SJCRH30 (cell line): Measurements from ENCODE around the gene SERPINA12. TPM values are rescaled to one million over a fixed set of nuclear protein-coding genes. Genes with fewer than 3 reads are reported as not detected.
"Not testable (repeated sequence)": the region's sequence is repeated elsewhere in the genome, so short reads cannot be mapped to it uniquely, and the experiment has no call there.

Source experiments
- DNase-seq, 2 experiments: peaks; one replicate each; pipeline ENCODE4 v3.0.0-alpha.2; 2015 to 2020
- H3K27ac ChIP-seq: fragments of 250-450 bp; sonication (Bioruptor Pico); 2 replicates; pipeline ENCODE4 v1.5.1; 2020; ENCODE audit warnings: mild to moderate bottlenecking, moderate library complexity
- H3K27me3 ChIP-seq: fragments of 250-450 bp; sonication (Bioruptor Pico); 2 replicates; pipeline ENCODE4 v1.5.1; 2020; ENCODE audit warnings: mild to moderate bottlenecking, moderate library complexity
- H3K36me3 ChIP-seq: fragments of 250-450 bp; sonication (Bioruptor Pico); 2 replicates; pipeline ENCODE4 v1.5.1; 2020; ENCODE audit warnings: mild to moderate bottlenecking, moderate library complexity
- H3K4me1 ChIP-seq: fragments of 250-450 bp; sonication (Bioruptor Pico); 2 replicates; pipeline ENCODE4 v1.5.1; 2020; ENCODE audit warnings: mild to moderate bottlenecking, moderate library complexity
- H3K4me3 ChIP-seq: fragments of 250-450 bp; sonication (Bioruptor Pico); 2 replicates; pipeline ENCODE4 v1.5.1; 2020; ENCODE audit warnings: mild to moderate bottlenecking, moderate library complexity
- H3K9me3 ChIP-seq: fragments of 250-450 bp; sonication (Bioruptor Pico); replicated peaks from 2 replicates; pipeline ENCODE4 v1.5.1; 2020; ENCODE audit warnings: mild to moderate bottlenecking, moderate library complexity
- total RNA-seq: library from RNA; depleted of rRNA; stranded (reverse); fragments of >200 nt; shearing (Covaris generic); gene quantifications from 2 replicates; pipeline ENCODE4 v1.2.3, GENCODE V29; 2014

Gene SERPINA12
- total RNA-seq, 1 experiment from 2014 or later, result not detected

GRCh38 chr14:94521375-94522114, 12.3 kb upstream of the SERPINA12 start:
- Histone ChIP-seq H3K4me1 (no peaks in the 10 kb centered on the region), H3K4me3 (no peak overlapping the region)
- DNase-seq, result no peak

GRCh38 chr14:94517641-94518257, 8.5 kb upstream of the SERPINA12 start:
- Histone ChIP-seq H3K27me3 (0 out of 2 replicates have a peak, but pooled peaks cover 2% of the 10 kb centered on the region), H3K36me3 (no peaks in the 10 kb centered on the region), H3K4me3 (no peak overlapping the region), H3K4me1 (no peaks in the 10 kb centered on the region), H3K9me3 (no peaks in the 10 kb centered on the region), H3K27ac (no peak overlapping the region)
- no peak for DNase-seq

More at GRCh38 chr14:94521375-94522114, 12.3 kb upstream of the SERPINA12 start:
- H3K27me3 ChIP-seq, result no peaks in the 10 kb centered on the region
- no peaks in the 10 kb centered on the region for H3K36me3 ChIP-seq
- no peaks in the 10 kb centered on the region for H3K9me3 ChIP-seq
- H3K27ac ChIP-seq, result no peak overlapping the region

- DNase-seq, result no peak
- Histone ChIP-seq H3K36me3 (no peaks in the 10 kb centered on the region), H3K9me3 (no peaks in the 10 kb centered on the region), H3K4me3 (no peak overlapping the region), H3K27me3 (0 out of 2 replicates have a peak, but pooled peaks cover 2% of the 10 kb centered on the region), H3K4me1 (no peaks in the 10 kb centered on the region), H3K27ac (no peak overlapping the region)
These were observed 8.0 kb upstream of the SERPINA12 start for GRCh38 chr14:94517248-94517640.

- Histone ChIP-seq H3K27me3 (0 out of 2 replicates have a peak, but pooled peaks cover 2% of the 10 kb centered on the region), H3K36me3 (no peaks in the 10 kb centered on the region), H3K9me3 (no peaks in the 10 kb centered on the region), H3K4me1 (no peaks in the 10 kb centered on the region), H3K4me3 (no peak overlapping the region), H3K27ac (no peak overlapping the region)
- no peak for DNase-seq
These were observed 6.6 kb upstream of the SERPINA12 start for GRCh38 chr14:94515856-94516255.

- Histone ChIP-seq H3K4me1 (no peaks in the 10 kb centered on the region), H3K4me3 (no peak overlapping the region), H3K36me3 (no peaks in the 10 kb centered on the region), H3K27me3 (0 out of 2 replicates have a peak, but pooled peaks cover 2% of the 10 kb centered on the region), H3K27ac (no peak overlapping the region), H3K9me3 (no peaks in the 10 kb centered on the region)
- no peak for DNase-seq
These were observed 6.2 kb upstream of the SERPINA12 start for GRCh38 chr14:94515426-94515825.

- Histone ChIP-seq H3K27me3 (0 out of 2 replicates have a peak, but pooled peaks cover 2% of the 10 kb centered on the region), H3K4me1 (no peaks in the 10 kb centered on the region), H3K4me3 (no peak overlapping the region), H3K27ac (no peak overlapping the region), H3K36me3 (no peaks in the 10 kb centered on the region), H3K9me3 (no peaks in the 10 kb centered on the region)
- no peak for DNase-seq
These were observed 5.1 kb upstream of the SERPINA12 start for GRCh38 chr14:94514351-94514750.

- not testable (repeated sequence) for H3K4me1 ChIP-seq, H3K9me3 ChIP-seq, H3K36me3 ChIP-seq, DNase-seq, H3K27me3 ChIP-seq, H3K27ac ChIP-seq, H3K4me3 ChIP-seq
These were observed 1.2 kb upstream of the SERPINA12 start for GRCh38 chr14:94510481-94510880.

GRCh38 chr14:94505641-94506040, 3.6 kb downstream of the SERPINA12 start:
- H3K36me3 ChIP-seq, result no peaks in the 10 kb centered on the region
- no peaks in the 10 kb centered on the region for H3K27me3 ChIP-seq
- DNase-seq, result no peak
- no peak overlapping the region for H3K27ac ChIP-seq
- no peaks in the 10 kb centered on the region for H3K4me1 ChIP-seq
- no peaks in the 10 kb centered on the region for H3K9me3 ChIP-seq
- H3K4me3 ChIP-seq, result no peak overlapping the region

GRCh38 chr14:94505206-94505605, 4.1 kb downstream of the SERPINA12 start:
- no peaks in the 10 kb centered on the region for H3K27me3 ChIP-seq
- H3K9me3 ChIP-seq, result no peaks in the 10 kb centered on the region
- DNase-seq, result no peak

GRCh38 chr14:94501588-94502516, 7.4 kb downstream of the SERPINA12 start:
- no peak for DNase-seq
- Histone ChIP-seq H3K36me3 (no peaks in the 10 kb centered on the region), H3K9me3 (no peaks in the 10 kb centered on the region)

More at GRCh38 chr14:94505206-94505605, 4.1 kb downstream of the SERPINA12 start:
- H3K4me3 ChIP-seq, result no peak overlapping the region
- H3K4me1 ChIP-seq, result no peaks in the 10 kb centered on the region
- no peaks in the 10 kb centered on the region for H3K36me3 ChIP-seq
- H3K27ac ChIP-seq, result no peak overlapping the region

GRCh38 chr14:94500264-94500663, 9.0 kb downstream of the SERPINA12 start:
- DNase-seq, result no peak
- Histone ChIP-seq H3K4me3 (no peak overlapping the region), H3K27me3 (no peaks in the 10 kb centered on the region), H3K9me3 (no peaks in the 10 kb centered on the region), H3K27ac (no peak overlapping the region), H3K4me1 (no peaks in the 10 kb centered on the region), H3K36me3 (no peaks in the 10 kb centered on the region)

More at GRCh38 chr14:94501588-94502516, 7.4 kb downstream of the SERPINA12 start:
- no peak overlapping the region for H3K4me3 ChIP-seq
- no peak overlapping the region for H3K27ac ChIP-seq
- no peaks in the 10 kb centered on the region for H3K4me1 ChIP-seq
- no peaks in the 10 kb centered on the region for H3K27me3 ChIP-seq

- DNase-seq, result no peak
- H3K27ac ChIP-seq, result no peak overlapping the region
- H3K4me1 ChIP-seq, result no peaks in the 10 kb centered on the region
- no peak overlapping the region for H3K4me3 ChIP-seq
- no peaks in the 10 kb centered on the region for H3K27me3 ChIP-seq
- no peaks in the 10 kb centered on the region for H3K9me3 ChIP-seq
- no peaks in the 10 kb centered on the region for H3K36me3 ChIP-seq
These were observed 9.6 kb downstream of the SERPINA12 start for GRCh38 chr14:94499673-94500072.

GRCh38 chr14:94498215-94498614, 11.1 kb downstream of the SERPINA12 start:
- no peaks in the 10 kb centered on the region for H3K27me3 ChIP-seq
- no peak overlapping the region for H3K4me3 ChIP-seq
- H3K36me3 ChIP-seq, result no peaks in the 10 kb centered on the region
- no peaks in the 10 kb centered on the region for H3K9me3 ChIP-seq
- H3K27ac ChIP-seq, result no peak overlapping the region
- no peaks in the 10 kb centered on the region for H3K4me1 ChIP-seq
- no peak for DNase-seq

GRCh38 chr14:94494085-94494484, 15.2 kb downstream of the SERPINA12 start:
- no peaks in the 10 kb centered on the region for H3K36me3 ChIP-seq
- H3K4me3 ChIP-seq, result no peak overlapping the region
- no peak for DNase-seq
- no peak overlapping the region for H3K27ac ChIP-seq
- no peaks in the 10 kb centered on the region; the same call in 1 of the 2 replicates for H3K27me3 ChIP-seq
- H3K9me3 ChIP-seq, result no peaks in the 10 kb centered on the region
- H3K4me1 ChIP-seq, result no peaks in the 10 kb centered on the region

GRCh38 chr14:94491511-94491910, 17.8 kb downstream of the SERPINA12 start:
- DNase-seq, result no peak
- no peaks in the 10 kb centered on the region for H3K9me3 ChIP-seq
- H3K27ac ChIP-seq, result no peak overlapping the region
- H3K4me1 ChIP-seq, result no peaks in the 10 kb centered on the region
- no peaks in the 10 kb centered on the region for H3K36me3 ChIP-seq
- no peak overlapping the region for H3K4me3 ChIP-seq
- peaks cover 14% of the 10 kb centered on the region; the same call in 1 of the 2 replicates for H3K27me3 ChIP-seq
